Superior temporal gyrus (tissue), 1 donor: ENCODE measurements around the gene IP6K1.
"Not testable (repeated sequence)": the region's sequence is repeated elsewhere in the genome, so short reads cannot be mapped to it uniquely, and the experiment has no call there.

Source experiments
- DNase-seq: peaks from one replicate; pipeline ENCODE4 v3.0.0-alpha.2; 2016; ENCODE audit errors: extremely low spot score

Gene IP6K1

GRCh38 chr3:49769286-49769915, 16.9 kb downstream of the IP6K1 start:
- DNase-seq = no peak

- no peak for DNase-seq
These were observed 22.4 kb downstream of the IP6K1 start for GRCh38 chr3:49763981-49764380.

GRCh38 chr3:49761661-49762060, 24.7 kb downstream of the IP6K1 start:
- no peak for DNase-seq

- no peak for DNase-seq
These were observed 27.1 kb downstream of the IP6K1 start for GRCh38 chr3:49759226-49759625.

- no peak for DNase-seq
These were observed 29.1 kb downstream of the IP6K1 start for GRCh38 chr3:49757197-49757596.

- no peak for DNase-seq
These were observed 30.3 kb downstream of the IP6K1 start for GRCh38 chr3:49756036-49756435.

GRCh38 chr3:49754536-49754935, 31.8 kb downstream of the IP6K1 start:
- DNase-seq = no peak

GRCh38 chr3:49751501-49751900, 34.8 kb downstream of the IP6K1 start:
- DNase-seq = no peak

GRCh38 chr3:49750056-49750455, 36.3 kb downstream of the IP6K1 start:
- DNase-seq = no peak

GRCh38 chr3:49748874-49749273, 37.5 kb downstream of the IP6K1 start:
- not testable (repeated sequence) for DNase-seq

GRCh38 chr3:49747792-49748480, 38.4 kb downstream of the IP6K1 start:
- no peak for DNase-seq

GRCh38 chr3:49745986-49746385, 40.4 kb downstream of the IP6K1 start:
- DNase-seq = no peak

GRCh38 chr3:49740427-49740826, 45.9 kb downstream of the IP6K1 start:
- no peak for DNase-seq

- DNase-seq = no peak
These were observed 48.2 kb downstream of the IP6K1 start for GRCh38 chr3:49738067-49738713.

GRCh38 chr3:49734752-49735151, 51.6 kb downstream of the IP6K1 start:
- DNase-seq = no peak

GRCh38 chr3:49733551-49733950, 52.8 kb downstream of the IP6K1 start:
- DNase-seq = no peak

GRCh38 chr3:49732597-49732996, 53.7 kb downstream of the IP6K1 start:
- DNase-seq = no peak

- no peak for DNase-seq
These were observed 56.3 kb downstream of the IP6K1 start for GRCh38 chr3:49729966-49730609.

GRCh38 chr3:49727924-49728361, 58.4 kb downstream of the IP6K1 start:
- no peak for DNase-seq

GRCh38 chr3:49727154-49727923, 59.0 kb downstream of the IP6K1 start:
- no peak for DNase-seq

- no peak for DNase-seq
These were observed 60.2 kb downstream of the IP6K1 start for GRCh38 chr3:49725906-49726681.
